Activated CD4-positive, alpha-beta T cell treated with anti-CD3 and anti-CD28 coated beads, Interleukin-2, Interleukin-4, amounts not matched to agents 100 ng/mL and 50 ng/mL, durations not matched to agents 16 hours and 8 hours (primary cell): ENCODE results near the gene LRP1.

Experiments
- DNase-seq: peaks from one replicate; pipeline ENCODE4 v3.0.0-alpha.2; 2020; ENCODE audit warnings: low spot score

LRP1 gene

GRCh38 chr12:57176139-57176477 lies 47.8 kb downstream of the LRP1 start:
- DNase-seq = no peak

- no peak for DNase-seq
Observed at GRCh38 chr12:57176846-57177245, 48.6 kb downstream of the LRP1 start.

- no peak for DNase-seq
Observed at GRCh38 chr12:57177354-57177753, 49.1 kb downstream of the LRP1 start.

- no peak for DNase-seq
Observed at GRCh38 chr12:57178213-57178612, 49.9 kb downstream of the LRP1 start.

GRCh38 chr12:57179331-57180086 lies 51.2 kb downstream of the LRP1 start:
- no peak for DNase-seq

- no peak for DNase-seq
Observed at GRCh38 chr12:57180321-57180989, 52.2 kb downstream of the LRP1 start.

GRCh38 chr12:57181072-57181471 lies 52.8 kb downstream of the LRP1 start:
- no peak for DNase-seq

- DNase-seq = no peak
Observed at GRCh38 chr12:57181561-57182155, 53.4 kb downstream of the LRP1 start.

- peak; percentile 80 for DNase-seq
Observed at GRCh38 chr12:57182918-57183575, 54.8 kb downstream of the LRP1 start.

GRCh38 chr12:57183939-57184725 lies 55.8 kb downstream of the LRP1 start:
- no peak for DNase-seq

- no peak for DNase-seq
Observed at GRCh38 chr12:57185403-57185802, 57.1 kb downstream of the LRP1 start.

- no peak for DNase-seq
Observed at GRCh38 chr12:57185906-57186508, 57.7 kb downstream of the LRP1 start.

GRCh38 chr12:57187222-57188089 lies 59.2 kb downstream of the LRP1 start:
- DNase-seq = no peak

GRCh38 chr12:57188090-57188425 lies 59.8 kb downstream of the LRP1 start:
- DNase-seq = no peak

- no peak for DNase-seq
Observed at GRCh38 chr12:57190037-57190436, 61.8 kb downstream of the LRP1 start.

GRCh38 chr12:57190821-57191220 lies 62.5 kb downstream of the LRP1 start:
- DNase-seq = no peak

- DNase-seq = no peak
Observed at GRCh38 chr12:57191410-57191809, 63.1 kb downstream of the LRP1 start.

- no peak for DNase-seq
Observed at GRCh38 chr12:57192920-57193319, 64.6 kb downstream of the LRP1 start.

GRCh38 chr12:57193706-57194245 lies 65.5 kb downstream of the LRP1 start:
- no peak for DNase-seq

GRCh38 chr12:57194253-57194652 lies 66.0 kb downstream of the LRP1 start:
- no peak for DNase-seq

GRCh38 chr12:57195186-57195585 lies 66.9 kb downstream of the LRP1 start:
- DNase-seq = no peak
